Mesothelial cell of epicardium (in vitro differentiated cells): Measurements from ENCODE around the gene CALN1. TPM values are rescaled to one million over a fixed set of nuclear protein-coding genes. Genes with fewer than 3 reads are reported as not detected.

Experiments
- DNase-seq, 2 experiments: peaks; one replicate each; pipeline ENCODE4 v3.0.0; 2021; ENCODE audit warnings: low spot score in 2 of 2; ENCODE audit not compliant: unreplicated experiment in 2 of 2
- H3K27ac Mint-ChIP-seq: 2 replicates; pipeline ENCODE4 v1.8.0; 2021; ENCODE audit warnings: mixed read lengths
- H3K27me3 Mint-ChIP-seq: 2 replicates; pipeline ENCODE4 v1.8.0; 2021; ENCODE audit warnings: low read depth, mixed read lengths
- H3K36me3 Mint-ChIP-seq: 2 replicates; pipeline ENCODE4 v1.8.0; 2021; ENCODE audit warnings: mixed read lengths
- H3K4me1 Mint-ChIP-seq: 2 replicates; pipeline ENCODE4 v1.8.0; 2021; ENCODE audit warnings: mixed read lengths
- H3K4me3 Mint-ChIP-seq: 2 replicates; pipeline ENCODE4 v1.8.0; 2021; ENCODE audit warnings: mild to moderate bottlenecking, moderate library complexity, mixed read lengths
- H3K9me3 Mint-ChIP-seq: 2 replicates; pipeline ENCODE4 v1.8.0; 2021; ENCODE audit warnings: mixed read lengths
- total RNA-seq: library from RNA; stranded (reverse); gene quantifications from 3 replicates; pipeline ENCODE4 v1.2.1, GENCODE V29; 2021
- TF ChIP-seq, protein P1 (sequence below): fragments of 200-600 bp; sonication (generic); IDR thresholded peaks from one replicate; pipeline ENCODE4 v1.5.0; 2021; ENCODE audit warnings: antibody characterized with exemption; ENCODE audit not compliant: unreplicated experiment

CALN1 gene
- total RNA-seq, 1 donor from 2014 or later = 1.1 TPM

DNA sequence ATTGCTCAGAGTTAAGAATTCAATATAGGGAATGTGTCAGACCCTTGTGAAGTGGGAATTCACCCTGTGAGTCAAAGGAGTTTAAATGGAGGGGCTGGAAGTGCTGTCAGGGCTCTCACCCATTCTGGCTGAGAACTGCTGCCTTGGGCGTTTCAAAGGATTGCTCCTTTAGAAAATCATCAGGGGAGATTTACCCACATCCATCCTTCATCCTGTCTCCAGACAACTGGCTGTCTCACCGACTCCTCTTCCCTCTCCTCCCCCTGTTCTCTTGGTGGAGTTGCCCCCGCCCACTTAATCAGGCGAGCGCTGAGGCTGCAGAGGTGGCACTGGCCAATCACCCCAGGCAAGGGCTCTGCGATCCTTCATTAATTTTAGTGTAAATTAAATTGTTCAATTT lies 554.8 kb downstream of the CALN1 start:
- H3K9me3 Mint-ChIP-seq = no peaks in the 10 kb centered on the region
- H3K27me3 Mint-ChIP-seq = peaks cover 17% of the 10 kb centered on the region
- TF ChIP-seq, protein P1, sequence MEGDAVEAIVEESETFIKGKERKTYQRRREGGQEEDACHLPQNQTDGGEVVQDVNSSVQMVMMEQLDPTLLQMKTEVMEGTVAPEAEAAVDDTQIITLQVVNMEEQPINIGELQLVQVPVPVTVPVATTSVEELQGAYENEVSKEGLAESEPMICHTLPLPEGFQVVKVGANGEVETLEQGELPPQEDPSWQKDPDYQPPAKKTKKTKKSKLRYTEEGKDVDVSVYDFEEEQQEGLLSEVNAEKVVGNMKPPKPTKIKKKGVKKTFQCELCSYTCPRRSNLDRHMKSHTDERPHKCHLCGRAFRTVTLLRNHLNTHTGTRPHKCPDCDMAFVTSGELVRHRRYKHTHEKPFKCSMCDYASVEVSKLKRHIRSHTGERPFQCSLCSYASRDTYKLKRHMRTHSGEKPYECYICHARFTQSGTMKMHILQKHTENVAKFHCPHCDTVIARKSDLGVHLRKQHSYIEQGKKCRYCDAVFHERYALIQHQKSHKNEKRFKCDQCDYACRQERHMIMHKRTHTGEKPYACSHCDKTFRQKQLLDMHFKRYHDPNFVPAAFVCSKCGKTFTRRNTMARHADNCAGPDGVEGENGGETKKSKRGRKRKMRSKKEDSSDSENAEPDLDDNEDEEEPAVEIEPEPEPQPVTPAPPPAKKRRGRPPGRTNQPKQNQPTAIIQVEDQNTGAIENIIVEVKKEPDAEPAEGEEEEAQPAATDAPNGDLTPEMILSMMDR = no peak
- no peak overlapping the region for H3K4me3 Mint-ChIP-seq
- no peak overlapping the region for H3K27ac Mint-ChIP-seq
- no peaks in the 10 kb centered on the region for H3K4me1 Mint-ChIP-seq
- H3K36me3 Mint-ChIP-seq = no peaks in the 10 kb centered on the region
- no peak for DNase-seq

DNA sequence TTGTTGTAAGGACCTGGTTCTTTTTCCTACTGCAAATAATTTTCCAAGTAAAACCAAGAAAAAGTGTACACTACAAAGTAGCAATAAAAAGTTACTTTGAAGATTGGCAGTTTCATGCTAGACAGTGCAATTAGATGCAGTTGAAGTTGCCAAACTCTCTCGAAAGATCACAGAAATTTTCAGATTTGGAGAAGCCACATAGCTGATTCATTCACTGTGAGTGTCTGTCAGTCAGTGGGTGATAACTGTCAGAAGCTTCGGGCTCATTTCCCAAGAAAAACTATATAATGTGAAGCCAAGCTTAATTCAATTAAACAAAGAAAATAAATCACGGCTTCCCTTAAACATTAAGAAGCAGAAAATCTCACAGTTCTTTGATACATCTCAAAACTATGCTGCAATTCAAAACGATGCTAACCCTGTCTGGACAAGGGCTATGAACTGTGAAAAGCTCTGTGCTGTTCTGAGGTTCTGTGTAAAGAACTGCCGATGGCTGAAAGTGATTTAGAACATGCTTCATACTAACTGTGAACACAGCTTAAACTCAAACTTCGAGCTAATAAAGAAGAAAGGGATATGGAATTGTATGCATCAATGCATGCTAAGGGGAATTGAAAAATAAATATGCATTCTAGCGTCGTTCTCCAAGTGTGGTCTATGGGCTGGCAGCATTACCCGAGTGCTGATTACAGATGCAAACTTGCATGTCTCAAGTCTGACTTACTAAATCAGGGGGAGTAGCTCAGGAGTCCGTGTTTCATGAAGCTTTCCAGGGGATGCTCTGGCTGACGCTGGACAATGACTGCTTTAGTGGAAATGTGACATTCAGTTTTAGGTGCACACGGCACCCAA lies 557.4 kb downstream of the CALN1 start:
- Mint-ChIP-seq H3K27me3 (peaks cover 20% of the 10 kb centered on the region), H3K4me1 (no peaks in the 10 kb centered on the region), H3K36me3 (no peaks in the 10 kb centered on the region), H3K27ac (no peak overlapping the region), H3K9me3 (no peaks in the 10 kb centered on the region), H3K4me3 (no peak overlapping the region)
- no peak for DNase-seq
- TF ChIP-seq, protein P1 = no peak

DNA sequence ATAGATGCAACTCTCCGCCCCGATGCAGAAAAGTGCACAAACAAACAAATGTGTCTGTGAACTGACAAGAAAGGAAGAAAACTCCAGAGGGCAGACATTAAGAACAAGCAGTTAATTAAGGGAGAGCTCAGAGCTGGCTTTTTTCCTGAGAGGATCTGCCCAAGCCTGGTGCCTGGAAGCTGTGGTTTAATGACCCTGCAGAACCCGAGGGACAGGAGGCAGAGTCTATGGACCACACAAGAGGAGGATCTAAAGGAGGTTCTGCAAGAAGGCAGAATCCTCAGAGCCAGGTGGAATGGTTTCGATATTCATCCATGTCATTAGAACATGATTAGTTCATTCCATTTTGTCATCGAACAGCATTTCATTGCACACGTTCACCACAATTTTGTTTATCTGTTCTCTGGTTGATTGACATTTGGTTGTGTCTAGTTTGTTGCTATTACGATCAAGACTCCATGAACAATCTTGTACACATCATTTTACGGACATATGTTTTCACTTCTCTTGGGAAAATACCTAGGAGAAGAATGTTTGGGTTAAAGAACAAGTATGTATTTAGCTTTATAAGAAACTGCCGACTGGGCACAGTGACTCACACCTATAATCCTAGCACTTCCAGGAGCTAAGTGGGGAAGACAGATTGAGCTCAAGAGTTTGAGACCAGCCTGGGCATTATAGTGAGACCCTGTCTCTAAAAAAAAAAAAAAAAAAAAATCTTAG lies 560.2 kb downstream of the CALN1 start:
- Mint-ChIP-seq H3K27ac (no peak overlapping the region), H3K36me3 (no peaks in the 10 kb centered on the region), H3K4me1 (no peaks in the 10 kb centered on the region), H3K27me3 (peaks cover 28% of the 10 kb centered on the region), H3K9me3 (no peaks in the 10 kb centered on the region), H3K4me3 (no peak overlapping the region)
- TF ChIP-seq, protein P1 = no peak
- DNase-seq = no peak

DNA sequence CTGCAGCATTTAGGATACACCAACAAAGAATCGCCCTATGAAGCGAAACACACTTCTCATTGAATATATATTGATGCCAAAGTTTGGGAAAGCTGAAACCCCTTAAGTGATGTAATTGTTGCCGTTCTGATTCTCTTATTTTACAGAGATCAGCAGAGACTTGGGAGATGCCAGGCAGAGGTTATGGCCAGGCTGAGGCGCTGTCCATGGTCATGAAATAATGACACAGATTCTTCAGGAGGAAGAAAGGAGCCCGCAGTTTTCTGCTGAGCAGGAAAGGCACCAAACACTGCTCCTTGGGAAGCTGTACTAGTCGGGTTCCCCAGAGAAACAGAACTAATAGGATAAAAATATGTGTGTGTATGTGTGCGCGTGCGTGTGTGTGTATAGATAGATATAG lies 566.0 kb downstream of the CALN1 start:
- Mint-ChIP-seq H3K9me3 (no peaks in the 10 kb centered on the region), H3K4me1 (peaks cover 23% of the 10 kb centered on the region), H3K36me3 (no peaks in the 10 kb centered on the region), H3K4me3 (no peak overlapping the region), H3K27ac (no peak overlapping the region), H3K27me3 (peaks cover 21% of the 10 kb centered on the region)
- peak in 1 of 2 experiments; percentile 39 for DNase-seq
- TF ChIP-seq, protein P1 = no peak

DNA sequence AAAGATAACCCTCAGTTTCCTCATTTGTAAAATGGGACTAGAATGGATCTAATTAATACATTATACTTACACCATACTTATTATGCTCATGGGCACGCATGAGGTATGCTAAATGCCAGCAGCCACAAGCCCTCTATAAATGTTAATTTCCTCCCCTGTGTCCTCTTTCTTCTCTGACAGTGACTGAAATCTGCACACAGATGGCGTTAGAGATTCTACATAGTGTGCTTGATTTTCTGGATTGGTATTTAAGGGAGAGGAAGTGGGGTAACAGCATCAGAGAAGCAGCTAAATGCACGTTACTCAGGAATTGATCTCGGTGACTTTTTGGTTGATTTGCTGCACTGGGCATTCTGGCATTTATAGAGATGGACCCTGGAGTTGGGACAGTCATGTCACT lies 568.5 kb downstream of the CALN1 start:
- Mint-ChIP-seq H3K27me3 (peaks cover 26% of the 10 kb centered on the region), H3K36me3 (no peaks in the 10 kb centered on the region), H3K4me1 (peaks cover 23% of the 10 kb centered on the region), H3K4me3 (no peak overlapping the region), H3K27ac (no peak overlapping the region), H3K9me3 (no peaks in the 10 kb centered on the region)
- DNase-seq = no peak
- TF ChIP-seq, protein P1 = no peak
